Germinal center (tissue), 1 donor: ENCODE data around the gene MARCHF2.

Experiments used
- DNase-seq: peaks from one replicate; pipeline ENCODE4 v3.0.0; 2012; ENCODE audit warnings: mixed read lengths, low spot score

Gene MARCHF2

DNA sequence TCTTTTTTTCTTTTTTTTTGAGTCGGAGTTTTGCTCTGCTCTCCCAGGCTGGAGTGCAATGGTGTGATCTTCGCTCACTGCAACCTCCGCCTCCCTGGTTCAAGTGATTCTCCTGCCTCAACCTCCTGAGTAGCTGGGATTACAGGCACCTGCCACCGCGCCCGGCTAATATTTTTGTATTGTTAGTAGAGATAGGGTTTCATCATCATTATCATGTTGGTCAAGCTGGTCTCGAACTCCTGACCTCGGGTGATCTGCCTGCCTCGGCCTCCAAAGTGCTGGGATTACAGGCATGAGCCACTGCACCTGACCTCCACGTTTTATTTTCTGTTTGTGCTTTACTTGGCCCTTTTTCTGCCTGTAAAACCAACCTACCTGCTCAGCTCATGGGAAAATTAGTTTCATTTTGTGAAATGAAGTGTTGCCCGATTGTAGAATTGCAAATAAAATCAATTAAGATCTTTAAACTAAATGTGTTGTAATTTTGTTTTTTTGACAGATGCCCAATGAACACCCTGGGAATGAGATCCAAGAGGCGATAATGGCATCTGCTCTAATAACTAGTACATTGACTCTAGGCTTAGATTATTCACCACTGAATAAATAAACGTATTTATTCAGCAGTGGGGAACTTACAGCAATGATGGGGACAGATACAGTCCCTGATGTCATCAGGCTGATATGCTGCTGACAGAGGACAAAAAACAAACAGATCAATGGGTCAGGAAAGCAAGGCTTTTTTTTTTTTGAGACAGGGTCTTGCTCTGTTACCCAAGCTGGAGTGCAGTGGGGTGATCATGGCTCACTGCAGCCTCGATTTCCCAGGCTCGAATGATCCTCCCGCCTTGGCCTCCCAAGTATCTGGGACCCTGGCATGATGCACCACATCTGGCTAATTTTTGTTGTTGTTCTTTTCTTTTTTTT is 25.2 kb upstream of the MARCHF2 start:
- DNase-seq = no peak

DNA sequence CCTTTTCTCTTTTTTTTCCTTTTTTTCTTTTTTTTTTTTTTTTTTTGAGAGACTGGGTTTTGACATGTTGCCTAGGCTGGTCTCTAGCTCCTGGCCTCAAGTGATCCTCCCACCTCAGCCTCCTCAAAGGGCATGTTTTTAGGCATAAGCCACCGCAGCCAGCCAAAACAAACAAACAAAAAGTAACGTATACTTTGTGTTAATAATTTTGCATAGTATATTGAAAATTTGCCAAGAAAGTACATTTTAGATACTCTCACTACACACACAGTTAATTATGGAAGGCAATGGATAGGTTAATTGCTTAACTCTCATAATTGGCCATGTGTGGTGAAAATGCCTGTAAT is 24.5 kb upstream of the MARCHF2 start:
- DNase-seq = no peak

DNA sequence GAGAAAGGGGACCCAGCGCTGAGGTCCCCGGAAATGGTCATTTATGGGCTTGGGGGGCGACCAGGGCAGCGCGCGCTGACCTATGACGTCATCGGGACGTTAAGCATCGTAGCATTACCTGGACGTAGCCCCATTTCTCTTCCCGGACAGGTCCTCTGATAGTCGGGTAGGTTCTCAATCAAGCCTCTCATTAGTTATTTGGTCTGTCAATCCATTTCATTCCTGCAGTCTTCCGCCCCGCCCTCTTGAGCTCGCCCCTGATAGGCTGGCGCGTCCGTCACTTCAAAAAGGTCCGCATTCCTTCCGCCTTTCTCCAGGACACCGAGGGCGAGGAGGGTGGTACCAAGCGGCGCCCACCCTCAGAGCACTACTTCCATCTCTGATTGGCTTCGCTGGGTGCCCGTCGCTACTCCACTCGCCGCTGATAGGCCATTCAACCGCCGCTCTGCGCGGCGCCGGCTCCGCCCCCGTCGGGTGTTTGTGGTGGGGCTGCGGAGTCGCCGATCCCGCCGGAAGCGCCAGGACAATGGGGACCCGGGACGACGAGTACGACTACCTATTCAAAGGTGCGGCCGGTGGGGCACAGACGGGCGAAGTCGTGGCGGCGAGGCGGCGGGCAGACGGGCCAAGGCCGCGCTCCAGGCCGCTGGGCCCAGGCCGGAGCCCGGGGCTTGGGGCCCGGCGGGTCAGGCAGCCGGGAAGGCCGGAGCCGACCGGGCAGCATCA is 23.1 kb upstream of the MARCHF2 start, which contains the start of gene RAB11B:
TSS of gene RAB11B (plus strand) at position 470 of the 726 bp plus-strand sequence. CDS start at position 527, 57 bp downstream.
- peak; percentile 97 for DNase-seq

DNA sequence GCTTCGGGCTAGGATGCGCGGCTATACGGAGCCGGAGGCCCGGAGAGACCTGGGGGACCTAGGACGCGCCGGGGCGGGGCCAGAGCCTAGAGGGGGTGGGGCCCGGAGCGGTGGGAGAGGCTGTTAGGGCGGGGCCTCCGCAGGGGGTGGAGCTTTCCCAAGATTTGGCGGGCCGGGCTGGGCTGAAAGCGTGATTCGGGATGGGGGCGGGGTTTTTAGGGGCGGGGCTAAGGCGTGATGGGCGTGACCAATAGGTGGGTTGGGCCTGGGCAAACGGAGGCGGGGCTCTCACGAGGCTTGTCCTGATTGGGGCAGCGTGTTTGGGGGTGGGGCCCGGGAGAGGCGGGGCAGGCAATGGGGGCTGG is 22.5 kb upstream of the MARCHF2 start:
- DNase-seq = peak; percentile 95

DNA sequence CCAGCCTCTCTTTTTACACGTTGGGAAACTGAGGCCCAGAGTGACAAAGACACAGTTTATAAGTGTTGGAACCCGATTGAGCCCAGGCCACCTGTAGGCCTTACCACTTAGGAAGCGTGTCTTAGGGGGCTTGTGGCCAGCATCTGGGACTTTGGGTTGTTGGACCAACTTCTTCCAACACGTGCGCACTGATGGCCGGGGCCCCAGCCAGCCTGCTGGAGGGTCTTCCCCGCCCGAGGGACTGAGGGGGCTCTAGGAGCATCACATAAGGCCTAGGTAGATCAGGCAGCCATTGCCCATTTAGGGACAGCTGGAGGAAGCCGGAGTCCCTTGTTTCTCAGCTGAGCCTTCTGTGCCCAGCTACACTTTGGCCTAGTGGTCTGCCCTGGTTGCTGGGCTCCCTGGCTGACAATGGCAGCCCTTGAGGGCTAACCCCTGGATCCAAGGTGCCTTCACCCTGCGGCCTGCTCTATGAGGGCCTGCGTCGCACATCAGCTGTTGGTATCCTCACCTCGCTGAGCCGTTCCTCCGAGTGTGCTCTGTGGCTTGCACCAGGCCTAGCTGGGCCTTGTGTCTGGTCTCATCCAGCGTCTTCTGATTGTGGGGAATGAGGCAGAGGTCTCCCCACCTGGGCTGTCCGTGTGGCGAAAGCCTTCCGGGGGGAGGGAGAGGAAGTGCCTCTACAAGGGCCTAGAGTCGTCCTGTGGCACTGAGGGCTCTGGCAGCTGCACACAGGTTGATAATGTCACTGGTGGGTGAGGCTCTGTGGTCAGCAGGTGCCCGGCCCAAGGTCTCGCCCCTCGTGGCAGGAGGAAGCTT is 21.7 kb upstream of the MARCHF2 start:
- no peak for DNase-seq

DNA sequence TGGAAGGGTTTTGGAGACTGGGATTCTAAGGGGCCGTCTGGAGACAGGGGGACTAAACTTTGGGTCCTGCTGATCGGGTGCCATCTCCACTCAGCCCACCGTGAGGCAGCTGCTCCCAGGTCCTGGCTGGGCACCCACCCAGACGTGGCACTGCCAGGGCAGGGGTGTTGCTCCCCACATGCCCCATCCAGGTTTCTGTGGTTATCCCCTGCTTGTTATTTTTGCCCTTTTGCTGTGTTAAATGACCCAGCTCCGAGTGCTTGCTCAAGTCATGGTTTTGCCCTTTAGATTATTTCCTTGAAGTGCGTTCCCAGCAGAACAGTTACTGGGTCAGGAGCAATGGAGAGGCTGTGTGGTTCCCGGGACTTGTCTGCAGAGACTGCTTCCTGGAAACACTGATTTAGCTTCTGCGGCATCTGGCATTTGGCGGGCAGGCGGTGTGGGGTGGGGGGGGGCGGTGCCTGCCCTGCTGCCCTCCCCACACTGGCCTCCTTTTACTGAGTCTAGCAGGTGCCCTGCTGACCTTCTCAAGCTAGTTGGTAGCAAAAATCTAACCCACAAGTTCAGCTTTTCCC is 21.0 kb upstream of the MARCHF2 start:
- DNase-seq = no peak

DNA sequence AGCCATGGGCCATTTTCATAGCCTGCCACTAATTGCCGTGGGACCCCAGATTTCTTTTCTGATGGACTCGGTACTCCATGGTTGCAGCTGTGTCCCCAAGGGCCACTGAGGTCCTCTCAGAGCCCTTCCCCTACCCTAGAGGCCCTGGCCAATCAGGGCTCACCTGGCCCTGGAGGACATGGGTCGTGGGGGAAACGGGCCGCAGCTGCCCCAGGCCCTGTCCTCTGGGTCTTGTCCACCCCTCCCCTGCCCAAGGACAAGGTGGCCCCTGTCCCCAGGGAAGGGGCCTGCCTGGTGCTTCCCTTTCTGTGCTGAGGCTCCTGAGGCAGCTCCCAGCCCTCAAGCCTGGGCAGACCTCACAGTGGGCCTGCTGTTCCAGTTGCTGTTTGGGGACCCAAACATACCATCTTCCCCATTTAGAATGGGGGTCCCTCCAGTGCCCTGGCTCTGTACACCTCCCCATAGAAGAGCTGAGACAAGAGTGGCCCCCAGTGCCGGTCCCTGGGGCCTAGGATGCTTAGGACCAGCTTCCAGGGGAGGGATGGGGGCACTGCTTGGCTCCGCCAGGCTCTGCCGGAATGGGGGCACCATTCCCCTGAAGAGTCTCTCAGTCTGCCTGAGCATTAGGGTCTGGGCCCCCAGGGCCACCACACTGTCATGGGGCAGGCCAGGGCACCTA is 19.8 kb upstream of the MARCHF2 start:
- DNase-seq = no peak

DNA sequence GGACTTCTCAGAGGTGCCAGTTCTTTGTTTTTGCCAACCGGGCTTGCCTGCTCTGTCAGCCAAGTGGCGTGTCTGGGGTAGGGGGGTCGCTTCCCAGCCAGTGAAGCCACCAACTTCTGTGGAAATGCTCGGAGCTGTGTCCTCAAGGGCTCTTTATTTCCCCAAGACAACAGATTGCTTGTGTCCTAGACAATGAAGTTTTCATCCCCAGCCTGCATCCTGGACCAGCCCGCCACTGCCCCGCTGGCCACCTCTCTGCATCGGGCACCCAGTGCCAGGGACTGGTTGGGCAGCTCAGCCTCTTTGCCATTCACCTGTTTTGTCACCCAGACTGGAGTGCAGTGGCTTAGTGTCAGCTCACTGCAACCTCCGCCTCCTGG is 19.2 kb upstream of the MARCHF2 start:
- DNase-seq = no peak

DNA sequence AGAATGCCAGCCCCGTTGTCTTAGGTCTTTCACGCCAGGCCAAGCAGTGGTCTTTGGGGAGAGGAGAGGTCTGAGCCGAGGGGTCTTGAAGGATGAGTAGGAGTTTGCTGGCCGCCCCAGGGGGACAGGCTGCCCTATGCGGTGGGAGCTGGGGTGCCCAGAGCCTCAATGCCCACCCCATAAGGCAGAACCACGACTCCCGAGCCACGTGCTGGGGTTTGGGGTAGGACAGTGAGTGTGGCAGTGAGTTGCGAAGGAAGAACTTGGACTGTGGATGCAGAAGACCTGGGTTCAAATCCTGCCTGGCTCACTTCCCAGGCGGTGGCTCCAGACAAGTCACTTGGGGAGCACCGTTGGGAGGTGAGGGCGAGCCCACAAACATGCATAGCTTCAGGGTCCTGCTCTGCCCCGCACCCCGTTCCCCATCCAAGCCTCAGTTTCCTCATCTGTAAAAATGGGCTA is 17.5 kb upstream of the MARCHF2 start:
- no peak for DNase-seq

DNA sequence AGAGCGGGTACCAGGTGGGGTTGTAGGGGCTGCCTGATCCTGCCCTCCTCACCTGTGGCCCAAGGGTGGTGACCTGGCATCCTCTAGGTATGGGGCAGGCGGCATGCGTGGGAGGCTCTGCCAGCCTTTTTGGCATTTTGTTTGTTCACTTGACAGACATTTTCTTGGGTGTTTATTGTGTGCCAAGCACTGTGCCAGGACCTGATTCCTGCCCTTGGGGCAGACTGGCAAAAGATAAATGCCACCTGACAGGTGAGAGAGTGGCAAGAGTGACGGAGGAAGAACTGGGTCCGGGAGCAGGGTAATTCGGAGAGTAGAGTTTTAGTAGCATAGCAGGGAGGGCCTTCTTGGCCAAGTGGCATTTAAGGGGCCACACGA is 16.9 kb upstream of the MARCHF2 start:
- DNase-seq = no peak

DNA sequence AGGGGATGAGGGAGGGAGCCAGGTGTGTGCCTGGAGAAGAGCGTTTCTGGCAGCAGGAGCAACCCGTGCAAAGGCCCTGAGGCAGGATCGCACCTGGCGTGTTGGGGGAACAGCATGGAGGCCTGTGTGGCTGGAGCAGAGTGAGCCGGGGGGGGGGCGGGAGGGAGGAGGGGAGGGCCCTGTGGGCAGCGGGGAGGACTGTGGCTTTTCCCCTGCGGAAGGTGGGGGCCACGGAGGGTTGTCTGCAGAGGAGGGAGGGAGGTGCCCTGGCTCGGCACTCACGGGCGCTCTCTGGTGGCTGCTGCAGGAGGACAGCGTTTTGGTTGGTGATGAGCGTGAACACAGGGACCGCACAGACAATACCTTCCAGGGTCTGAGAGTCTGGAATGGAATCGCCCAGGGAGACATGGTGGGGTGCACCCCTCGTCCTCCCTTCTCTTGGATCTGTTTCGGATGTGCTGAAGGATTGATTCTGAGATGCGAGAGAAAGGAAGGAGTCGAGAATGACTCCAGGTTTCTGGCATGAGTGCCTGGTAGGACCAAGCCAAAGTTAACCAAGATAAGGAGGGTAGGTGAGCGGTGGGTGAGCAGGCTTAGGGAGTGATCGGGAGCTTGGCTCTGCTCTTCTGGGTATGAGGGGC is 16.4 kb upstream of the MARCHF2 start:
- DNase-seq = peak; percentile 64

DNA sequence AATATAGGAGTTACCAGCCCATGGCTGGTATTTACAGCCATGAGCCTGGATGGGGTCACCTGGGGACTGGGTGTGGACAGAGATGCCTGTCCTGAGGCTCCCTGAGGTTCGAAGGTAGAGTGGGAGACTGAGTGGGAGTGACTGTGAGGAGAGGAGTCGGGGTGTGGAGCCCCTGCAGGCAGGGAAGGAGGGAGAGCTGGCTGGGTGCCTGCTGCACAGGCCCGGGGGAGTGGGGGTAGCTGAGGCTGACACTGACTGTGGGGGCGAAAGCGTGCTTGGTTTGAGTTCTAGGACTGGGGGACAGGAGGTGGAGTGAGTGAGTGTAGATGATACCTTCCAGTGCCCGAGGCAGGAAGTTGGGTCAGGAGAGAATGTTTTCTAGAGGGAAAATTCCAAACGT is 15.8 kb upstream of the MARCHF2 start:
- no peak for DNase-seq

DNA sequence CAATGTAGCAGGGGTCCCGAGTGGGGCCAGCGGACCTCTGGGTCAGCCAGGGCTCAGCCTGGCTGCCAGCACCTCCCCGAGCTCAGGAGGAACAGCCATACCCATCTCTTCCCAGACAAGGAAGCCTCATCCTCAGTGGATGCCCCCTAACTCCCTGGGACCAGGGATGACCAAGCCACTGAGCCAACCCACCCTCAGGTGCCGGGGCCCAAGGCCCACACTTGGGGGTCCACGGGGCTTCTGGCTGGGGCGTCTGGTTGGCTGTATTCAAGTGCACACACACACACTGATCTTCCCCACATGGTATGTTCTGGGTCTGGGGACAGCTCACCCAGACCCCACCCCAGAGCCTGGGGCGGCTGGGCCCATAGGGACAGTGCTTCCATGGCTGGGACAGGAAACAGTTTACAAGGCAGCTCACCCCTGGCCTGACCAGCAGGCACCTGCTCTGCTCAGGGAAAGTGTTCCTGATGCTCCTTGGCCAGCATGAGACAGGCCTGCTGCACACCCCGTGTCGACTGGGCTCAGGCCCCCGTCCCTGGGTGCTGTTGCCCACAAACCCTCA is 15.3 kb upstream of the MARCHF2 start:
- DNase-seq = no peak

DNA sequence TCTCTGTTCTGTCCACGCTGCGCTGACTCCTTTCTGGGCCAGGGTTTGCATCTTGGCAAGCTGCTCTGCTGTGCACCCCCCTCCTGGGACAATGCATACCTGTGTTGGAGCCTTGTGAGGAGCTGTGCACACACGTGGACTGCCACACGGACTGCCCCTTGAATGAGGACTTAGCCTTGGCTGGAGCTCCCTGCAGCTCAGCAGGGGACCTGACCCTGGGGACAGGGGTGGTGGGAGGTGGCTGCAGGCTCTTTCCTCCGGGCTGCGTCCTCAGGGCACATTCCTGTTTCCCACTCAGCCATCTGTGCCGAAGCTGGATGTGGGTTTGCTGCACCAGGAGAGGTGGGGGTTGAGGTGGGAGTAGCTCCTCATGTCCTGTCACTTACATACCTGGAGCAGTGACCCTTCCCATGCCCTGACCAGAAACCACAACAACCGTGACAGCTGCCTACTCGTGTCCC is 14.8 kb upstream of the MARCHF2 start:
- DNase-seq = no peak

DNA sequence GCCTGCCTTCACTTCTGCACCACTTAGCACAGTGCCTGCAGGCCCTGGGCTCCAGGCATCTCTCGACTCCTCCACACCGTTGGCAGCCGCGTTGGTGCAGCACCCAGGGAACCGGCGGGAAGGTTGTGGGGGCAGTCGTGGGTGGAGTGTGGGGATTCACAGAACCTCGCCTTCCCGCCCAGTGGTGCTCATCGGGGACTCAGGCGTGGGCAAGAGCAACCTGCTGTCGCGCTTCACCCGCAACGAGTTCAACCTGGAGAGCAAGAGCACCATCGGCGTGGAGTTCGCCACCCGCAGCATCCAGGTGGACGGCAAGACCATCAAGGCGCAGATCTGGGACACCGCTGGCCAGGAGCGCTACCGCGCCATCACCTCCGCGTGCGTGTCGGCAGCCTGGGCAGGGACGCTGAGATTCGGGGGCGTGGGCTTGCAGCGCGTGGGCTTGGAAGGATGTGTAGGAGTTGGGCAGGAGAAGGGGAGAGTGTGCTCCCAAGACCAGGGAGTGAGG is 13.4 kb upstream of the MARCHF2 start:
- no peak for DNase-seq

DNA sequence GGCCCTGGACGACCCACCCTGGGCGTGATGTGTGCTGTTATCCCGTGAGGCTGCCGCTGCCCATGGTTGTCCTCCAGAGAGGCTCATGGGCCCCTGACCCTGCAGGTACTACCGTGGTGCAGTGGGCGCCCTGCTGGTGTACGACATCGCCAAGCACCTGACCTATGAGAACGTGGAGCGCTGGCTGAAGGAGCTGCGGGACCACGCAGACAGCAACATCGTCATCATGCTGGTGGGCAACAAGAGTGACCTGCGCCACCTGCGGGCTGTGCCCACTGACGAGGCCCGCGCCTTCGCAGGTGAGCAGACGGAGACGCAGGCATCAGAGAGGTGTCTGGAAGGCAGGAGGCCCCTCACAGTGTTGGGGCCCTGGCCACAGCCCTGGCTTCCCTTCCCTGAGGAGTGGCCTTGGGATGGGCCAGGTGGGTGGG is 11.1 kb upstream of the MARCHF2 start:
- no peak for DNase-seq

DNA sequence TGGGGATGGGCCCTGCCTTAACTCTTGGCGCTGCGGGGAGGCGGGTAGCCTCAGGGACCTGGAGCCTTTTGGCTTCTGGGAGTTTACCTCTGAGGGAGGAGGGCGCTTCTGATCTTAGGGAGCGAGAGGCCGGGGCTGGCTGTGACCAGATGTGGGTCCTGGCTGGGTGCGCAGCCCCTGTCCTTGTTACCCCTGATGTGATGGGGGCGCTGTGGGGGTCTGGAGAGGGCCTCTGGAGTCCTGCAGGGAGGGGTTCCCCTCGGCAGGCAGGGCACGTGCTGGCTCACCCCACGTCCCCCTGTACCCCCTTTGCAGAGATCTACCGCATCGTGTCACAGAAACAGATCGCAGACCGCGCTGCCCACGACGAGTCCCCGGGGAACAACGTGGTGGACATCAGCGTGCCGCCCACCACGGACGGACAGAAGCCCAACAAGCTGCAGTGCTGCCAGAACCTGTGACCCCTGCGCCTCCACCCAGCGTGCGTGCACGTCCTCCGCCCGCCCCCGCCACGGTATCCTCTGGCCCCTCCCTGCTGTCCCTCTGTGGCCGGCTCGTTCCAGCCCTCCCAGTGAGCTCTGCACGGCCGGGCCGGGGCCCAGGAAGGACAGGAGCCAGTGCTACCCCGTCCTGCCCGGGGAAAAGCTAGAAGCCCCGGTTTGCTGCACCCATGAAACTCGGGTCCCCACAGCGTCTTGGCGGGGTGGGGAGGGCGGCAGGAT is 9.8 kb upstream of the MARCHF2 start:
- no peak for DNase-seq

DNA sequence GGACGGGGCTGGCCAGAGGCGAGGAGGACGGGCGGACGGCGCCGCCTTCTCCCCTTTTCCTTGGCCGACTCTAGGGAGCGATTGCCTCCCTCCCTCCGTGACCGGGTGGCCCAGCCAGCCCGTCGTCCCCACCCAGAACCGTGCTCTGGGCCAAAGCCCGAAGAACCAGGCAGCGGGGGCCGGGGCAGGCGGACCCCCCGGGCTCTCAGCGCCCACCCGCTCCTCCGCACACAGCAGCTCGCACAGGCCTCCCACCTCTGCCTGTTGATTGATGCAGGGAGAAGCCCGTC is 9.3 kb upstream of the MARCHF2 start:
- DNase-seq = no peak

DNA sequence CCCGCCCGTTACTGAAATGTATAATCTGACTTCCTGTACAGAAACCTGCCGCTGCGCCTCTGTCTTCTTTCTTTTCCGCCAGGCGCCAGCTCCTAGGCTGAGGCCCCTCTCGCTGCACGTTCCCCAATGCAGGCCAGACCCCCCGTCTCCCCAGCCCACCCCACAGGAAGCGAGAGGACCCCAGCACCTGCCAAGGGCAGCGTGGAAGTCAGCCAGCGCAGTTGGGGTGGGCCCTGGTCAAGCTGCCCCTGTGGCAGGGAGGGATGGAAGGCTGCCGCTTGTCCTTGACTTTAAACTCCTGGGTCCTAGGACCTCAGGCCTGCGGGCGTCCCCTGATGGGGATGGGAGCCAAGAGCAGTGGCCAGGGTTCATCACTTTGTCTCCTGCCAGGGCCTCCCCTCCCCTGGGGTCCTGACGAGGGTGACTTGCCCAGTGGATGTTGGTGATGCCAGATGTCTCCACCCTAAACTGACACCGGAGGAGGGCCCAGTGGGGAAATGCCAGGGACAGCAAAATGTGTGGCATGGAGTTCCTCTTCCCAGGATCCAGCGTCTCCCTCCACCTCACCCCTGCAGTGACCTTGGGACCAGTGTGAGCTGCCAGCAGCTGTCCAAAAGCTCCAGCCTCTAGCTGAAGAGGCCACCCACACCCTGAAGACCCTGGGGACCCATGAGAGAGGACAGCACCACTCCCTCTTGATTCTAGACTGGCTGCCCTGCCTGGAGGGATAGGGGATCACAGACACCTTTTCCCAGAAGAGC is 8.5 kb upstream of the MARCHF2 start:
- no peak for DNase-seq
